Type B pancreatic cell (in vitro differentiated cells): ENCODE data around the gene SH2D6. TPM values are rescaled to one million over a fixed set of nuclear protein-coding genes. Genes with fewer than 3 reads are reported as not detected.

Source experiments
- DNase-seq: peaks from one replicate; pipeline ENCODE4 v3.0.0; 2021; ENCODE audit warnings: mixed read lengths; ENCODE audit not compliant: unreplicated experiment; ENCODE audit errors: extremely low spot score
- H3K27ac Mint-ChIP-seq: 2 replicates; pipeline ENCODE4 v1.8.0; 2021; ENCODE audit warnings: mild to moderate bottlenecking, mixed read lengths
- H3K27me3 Mint-ChIP-seq: 2 replicates; pipeline ENCODE4 v1.8.0; 2021; ENCODE audit warnings: mixed read lengths
- H3K36me3 Mint-ChIP-seq: 2 replicates; pipeline ENCODE4 v1.8.0; 2021; ENCODE audit warnings: mixed read lengths
- H3K4me1 Mint-ChIP-seq: one replicate; pipeline ENCODE4 v1.8.0; 2021; ENCODE audit warnings: mixed read lengths; ENCODE audit not compliant: unreplicated experiment
- H3K4me3 Mint-ChIP-seq: 2 replicates; pipeline ENCODE4 v1.8.0; 2021; ENCODE audit warnings: mild to moderate bottlenecking, mixed read lengths
- H3K9me3 Mint-ChIP-seq: 2 replicates; pipeline ENCODE4 v1.8.0; 2021; ENCODE audit warnings: mixed read lengths
- total RNA-seq: library from RNA; stranded (reverse); gene quantifications from 2 replicates; pipeline ENCODE4 v1.2.1, GENCODE V29; 2021; ENCODE audit warnings: low replicate concordance
- TF ChIP-seq, protein P1 (sequence below): fragments of 200-600 bp; sonication (generic); conservative IDR thresholded peaks from 2 replicates; pipeline ENCODE4 v1.5.0; 2021; ENCODE audit warnings: antibody characterized with exemption, mild to moderate bottlenecking

The SH2D6 gene
- total RNA-seq, 1 donor from 2014 or later, result 0.97 TPM

- no peaks in the 10 kb centered on the region for H3K36me3 Mint-ChIP-seq
- no peak for DNase-seq
- H3K4me1 Mint-ChIP-seq, result peaks cover 25% of the 10 kb centered on the region
- no peaks in the 10 kb centered on the region for H3K27me3 Mint-ChIP-seq
- no peak overlapping the region for H3K4me3 Mint-ChIP-seq
- no peak overlapping the region for H3K27ac Mint-ChIP-seq
- TF ChIP-seq, protein P1, sequence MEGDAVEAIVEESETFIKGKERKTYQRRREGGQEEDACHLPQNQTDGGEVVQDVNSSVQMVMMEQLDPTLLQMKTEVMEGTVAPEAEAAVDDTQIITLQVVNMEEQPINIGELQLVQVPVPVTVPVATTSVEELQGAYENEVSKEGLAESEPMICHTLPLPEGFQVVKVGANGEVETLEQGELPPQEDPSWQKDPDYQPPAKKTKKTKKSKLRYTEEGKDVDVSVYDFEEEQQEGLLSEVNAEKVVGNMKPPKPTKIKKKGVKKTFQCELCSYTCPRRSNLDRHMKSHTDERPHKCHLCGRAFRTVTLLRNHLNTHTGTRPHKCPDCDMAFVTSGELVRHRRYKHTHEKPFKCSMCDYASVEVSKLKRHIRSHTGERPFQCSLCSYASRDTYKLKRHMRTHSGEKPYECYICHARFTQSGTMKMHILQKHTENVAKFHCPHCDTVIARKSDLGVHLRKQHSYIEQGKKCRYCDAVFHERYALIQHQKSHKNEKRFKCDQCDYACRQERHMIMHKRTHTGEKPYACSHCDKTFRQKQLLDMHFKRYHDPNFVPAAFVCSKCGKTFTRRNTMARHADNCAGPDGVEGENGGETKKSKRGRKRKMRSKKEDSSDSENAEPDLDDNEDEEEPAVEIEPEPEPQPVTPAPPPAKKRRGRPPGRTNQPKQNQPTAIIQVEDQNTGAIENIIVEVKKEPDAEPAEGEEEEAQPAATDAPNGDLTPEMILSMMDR, result no peak
- H3K9me3 Mint-ChIP-seq, result no peaks in the 10 kb centered on the region
Observed at GRCh38 chr2:85431570-85432205, 13.2 kb downstream of the SH2D6 start.

DNA sequence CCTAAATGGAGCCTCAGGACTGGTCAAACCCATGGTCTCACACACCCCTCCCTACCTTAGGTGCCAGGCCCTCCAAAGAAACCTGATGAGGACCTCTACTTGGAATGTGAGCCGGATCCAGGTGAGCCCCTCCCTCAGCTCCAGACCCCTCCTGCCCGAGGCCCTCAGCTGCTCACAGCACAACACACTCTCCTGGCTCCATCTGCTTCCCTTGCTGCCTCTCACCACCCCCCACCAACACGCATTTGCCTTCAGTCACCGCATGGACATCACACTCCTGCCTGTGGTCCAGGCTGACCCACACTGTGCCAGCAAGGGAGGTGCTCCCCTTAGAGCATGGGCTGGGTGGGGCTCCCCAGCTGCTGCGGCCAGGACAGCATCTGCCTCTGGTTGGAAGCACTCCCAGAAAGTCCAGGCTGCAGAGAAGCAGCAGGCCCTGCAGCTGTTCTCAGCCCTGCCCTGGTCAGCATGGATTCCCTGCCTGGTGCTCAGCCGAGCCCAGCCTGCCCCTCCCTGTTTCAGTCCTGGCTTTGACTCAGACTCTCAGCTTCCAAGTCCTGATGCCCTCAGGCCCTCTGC, 15.1 kb downstream of the SH2D6 start:
- no peak for DNase-seq

DNA sequence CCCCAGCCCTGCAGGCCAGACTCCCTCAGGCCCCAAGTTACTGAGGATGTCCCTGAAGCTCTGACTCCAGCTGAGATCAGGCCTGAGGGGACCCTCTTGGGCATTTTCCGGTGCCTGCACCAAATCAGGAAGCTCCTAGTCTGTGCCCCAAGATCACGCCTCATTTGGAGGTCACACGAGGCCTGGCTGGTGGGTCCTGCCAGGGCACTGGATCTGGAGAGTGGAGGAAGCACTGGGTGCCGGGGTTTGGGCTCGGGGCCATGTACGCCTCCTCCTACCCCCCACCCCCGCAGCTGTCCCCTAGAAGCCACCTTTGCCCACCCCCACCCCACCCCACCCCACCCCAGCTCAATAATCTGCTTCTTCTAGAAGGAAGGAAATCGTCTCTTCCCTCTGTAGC, 16.2 kb downstream of the SH2D6 start:
- TF ChIP-seq, protein P1, result no peak
- no peak for DNase-seq
- Mint-ChIP-seq H3K4me3 (no peak overlapping the region), H3K9me3 (no peaks in the 10 kb centered on the region), H3K36me3 (no peaks in the 10 kb centered on the region), H3K27ac (no peak overlapping the region), H3K4me1 (peaks cover 29% of the 10 kb centered on the region), H3K27me3 (no peaks in the 10 kb centered on the region)

More for the DNA sequence above, 15.1 kb downstream of the SH2D6 start:
- TF ChIP-seq, protein P1, result no peak
- H3K4me3 Mint-ChIP-seq, result no peak overlapping the region
- H3K27ac Mint-ChIP-seq, result peak overlapping the region; percentile 55
- H3K27me3 Mint-ChIP-seq, result no peaks in the 10 kb centered on the region
- no peaks in the 10 kb centered on the region for H3K36me3 Mint-ChIP-seq
- H3K4me1 Mint-ChIP-seq, result peaks cover 31% of the 10 kb centered on the region
- no peaks in the 10 kb centered on the region for H3K9me3 Mint-ChIP-seq

- DNase-seq, result no peak
- Mint-ChIP-seq H3K27ac (peak overlapping the region; percentile 36), H3K4me3 (no peak overlapping the region), H3K4me1 (peaks cover 29% of the 10 kb centered on the region), H3K9me3 (no peaks in the 10 kb centered on the region), H3K27me3 (no peaks in the 10 kb centered on the region), H3K36me3 (no peaks in the 10 kb centered on the region)
- TF ChIP-seq, protein P1, result no peak
Observed at GRCh38 chr2:85435220-85435958, 16.9 kb downstream of the SH2D6 start.

DNA sequence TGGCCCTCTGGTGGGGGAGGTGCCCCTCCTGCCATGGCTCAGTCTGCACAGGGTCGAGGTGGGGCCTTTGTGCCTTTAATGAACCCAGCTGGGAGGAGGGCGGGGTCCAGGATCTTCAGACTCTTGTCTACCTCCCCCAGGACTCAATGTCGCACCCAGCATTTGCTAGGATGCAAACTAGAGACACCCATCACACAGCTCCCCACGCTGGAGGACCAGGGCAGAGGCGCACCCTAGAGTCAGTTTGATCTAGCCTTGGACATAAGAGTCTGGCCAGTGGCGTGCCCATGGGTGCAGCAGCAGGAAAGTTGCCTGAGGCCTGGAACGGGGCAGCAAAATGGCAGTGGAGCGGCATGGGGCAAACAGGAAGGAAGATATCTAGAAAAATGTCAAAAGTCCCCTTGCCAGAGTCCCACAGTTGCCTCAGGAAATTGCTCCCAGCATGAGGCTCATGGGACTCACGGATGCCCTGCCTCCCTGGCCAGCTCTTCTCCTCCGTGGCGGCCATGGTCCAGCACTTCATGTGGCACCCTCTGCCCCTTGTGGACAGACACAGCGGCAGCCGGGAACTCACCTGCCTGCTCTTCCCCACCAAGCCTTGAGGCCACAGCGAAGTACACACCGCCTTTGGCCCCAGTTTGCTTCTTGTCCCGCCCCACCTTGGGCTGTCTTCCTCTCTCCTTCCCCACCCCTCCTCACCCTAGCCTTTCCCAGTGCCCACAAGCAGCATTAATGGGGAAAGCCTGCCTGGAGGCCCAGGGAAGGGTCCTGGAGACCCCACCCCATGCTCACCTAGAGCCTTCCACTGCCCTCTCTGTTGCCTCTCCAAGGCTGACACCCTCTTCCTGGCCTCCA, 17.7 kb downstream of the SH2D6 start:
- DNase-seq, result no peak
- TF ChIP-seq, protein P1, result peak; percentile 17
- Mint-ChIP-seq H3K9me3 (no peaks in the 10 kb centered on the region), H3K27me3 (no peaks in the 10 kb centered on the region), H3K36me3 (no peaks in the 10 kb centered on the region), H3K4me3 (peak overlapping the region; percentile 60), H3K27ac (peak overlapping the region; percentile 88), H3K4me1 (peaks cover 29% of the 10 kb centered on the region)
